ENCODE results near the gene DDX39A. TPM values are rescaled to one million over a fixed set of nuclear protein-coding genes. Genes with fewer than 3 reads are reported as not detected.
"Not testable (repeated sequence)": the region's sequence is repeated elsewhere in the genome, so short reads cannot be mapped to it uniquely, and the experiment has no call there.

The DDX39A gene
- total RNA-seq, 4 donors from 2014 or later = 66.4 to 286 (median 163) TPM

DNA sequence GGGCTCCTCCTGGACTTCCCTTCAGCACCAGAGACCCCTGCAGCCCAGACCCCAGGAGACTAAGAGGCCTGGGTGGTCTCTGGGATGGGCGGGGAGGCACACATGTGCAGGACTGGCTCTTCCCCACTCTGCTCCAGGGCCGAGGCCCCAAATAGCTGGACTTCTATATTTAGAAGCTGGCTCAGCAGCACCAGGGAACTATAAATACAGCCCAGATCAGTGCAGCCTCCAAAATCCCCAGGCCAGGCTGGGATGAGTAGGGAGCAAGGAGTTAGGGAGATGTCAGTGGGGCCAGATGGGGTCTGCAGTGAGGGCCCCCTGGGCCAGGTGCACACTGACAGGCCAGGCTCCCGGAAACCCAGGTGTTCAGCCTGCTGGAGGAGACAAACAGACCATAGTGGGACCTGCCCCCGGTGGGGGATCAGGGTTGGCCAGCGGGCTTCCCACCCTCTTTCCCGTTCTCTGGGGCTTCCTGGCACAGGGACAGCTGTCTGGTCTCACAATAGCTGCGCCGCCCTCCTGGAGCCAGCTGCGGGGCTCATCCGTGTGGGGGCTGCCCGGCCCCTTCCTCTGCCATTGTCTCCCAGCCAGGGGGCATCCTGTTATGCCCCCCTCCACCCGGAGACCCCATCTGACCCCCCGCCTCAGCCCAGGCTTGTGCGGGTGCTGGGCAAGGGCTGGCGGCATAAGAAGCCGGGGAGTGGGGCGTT lies 43.4 kb downstream of the DDX39A start:
- peaks cover 16 to 61% (median 35%) of the 10 kb centered on the region in 4 donors for H3K4me1 ChIP-seq
- no peaks in the 10 kb centered on the region for H3K27me3 ChIP-seq
- 60% methylated on average over 1 to 8 of the region's 17 CpGs for WGBS, 2 donors (ENCODE audit: low coverage in 1 of 2)
- H3K9me3 ChIP-seq = no peaks in the 10 kb centered on the region
- TF ChIP-seq POLR2A (IDR thresholded peaks at IDR 0.05) (no peak), EP300 (IDR thresholded peaks at IDR 0.05; ENCODE audit: low read depth) (no peak), POLR2AphosphoS5 (IDR thresholded peaks at IDR 0.05) (peak in 1 of 3 donors; percentile 33)
- TF ChIP-seq, protein P1, sequence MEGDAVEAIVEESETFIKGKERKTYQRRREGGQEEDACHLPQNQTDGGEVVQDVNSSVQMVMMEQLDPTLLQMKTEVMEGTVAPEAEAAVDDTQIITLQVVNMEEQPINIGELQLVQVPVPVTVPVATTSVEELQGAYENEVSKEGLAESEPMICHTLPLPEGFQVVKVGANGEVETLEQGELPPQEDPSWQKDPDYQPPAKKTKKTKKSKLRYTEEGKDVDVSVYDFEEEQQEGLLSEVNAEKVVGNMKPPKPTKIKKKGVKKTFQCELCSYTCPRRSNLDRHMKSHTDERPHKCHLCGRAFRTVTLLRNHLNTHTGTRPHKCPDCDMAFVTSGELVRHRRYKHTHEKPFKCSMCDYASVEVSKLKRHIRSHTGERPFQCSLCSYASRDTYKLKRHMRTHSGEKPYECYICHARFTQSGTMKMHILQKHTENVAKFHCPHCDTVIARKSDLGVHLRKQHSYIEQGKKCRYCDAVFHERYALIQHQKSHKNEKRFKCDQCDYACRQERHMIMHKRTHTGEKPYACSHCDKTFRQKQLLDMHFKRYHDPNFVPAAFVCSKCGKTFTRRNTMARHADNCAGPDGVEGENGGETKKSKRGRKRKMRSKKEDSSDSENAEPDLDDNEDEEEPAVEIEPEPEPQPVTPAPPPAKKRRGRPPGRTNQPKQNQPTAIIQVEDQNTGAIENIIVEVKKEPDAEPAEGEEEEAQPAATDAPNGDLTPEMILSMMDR (IDR thresholded peaks at IDR 0.05) = no peak
- no peak for DNase-seq
- in situ Hi-C loops (cut with MboI; ENCODE audit: low pct_ligation_motif_present in 1 of 4, low pct_unique_long_range_greater_than_20kb in 1 of 4, low sequenced_read_pairs in 3 of 4) = no loop called here
- no peak overlapping the region for H3K4me3 ChIP-seq
- H3K36me3 ChIP-seq = no peaks in the 10 kb centered on the region
- intact Hi-C loops (cut with DNase I; ENCODE audit: low total_unique reads) = no loop called here
- peak overlapping the region; percentile 79 to 87 (median 82) for H3K27ac ChIP-seq

DNA sequence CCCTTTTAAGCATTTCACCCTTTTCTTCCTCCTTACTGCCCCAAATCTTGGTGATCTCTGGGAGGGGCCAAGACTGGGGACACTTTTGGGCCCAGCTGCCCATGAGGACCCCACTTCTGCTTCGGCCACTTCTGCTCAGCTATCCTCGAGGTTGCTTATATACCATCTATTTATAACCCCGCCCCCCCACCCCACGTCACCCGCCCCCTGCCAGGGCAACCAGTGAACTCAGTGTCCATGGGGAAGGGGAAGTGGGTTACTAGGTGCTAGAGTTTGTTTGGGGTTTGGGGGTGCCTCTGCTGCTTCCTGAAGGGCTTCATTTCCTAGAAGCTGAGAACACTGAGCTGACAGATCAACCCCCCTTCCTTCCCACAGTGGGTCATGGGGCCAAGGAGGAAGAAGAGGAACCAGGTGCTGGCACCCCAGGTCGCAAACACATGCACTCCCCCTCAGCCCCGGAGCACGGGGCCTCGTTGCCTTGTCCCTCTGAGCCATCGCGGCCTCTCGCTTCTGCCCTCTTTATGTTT lies 44.0 kb downstream of the DDX39A start:
- intact Hi-C loops (cut with DNase I; ENCODE audit: low total_unique reads) = no loop called here
- Histone ChIP-seq H3K4me3 (no peak overlapping the region), H3K27ac (peak overlapping the region; percentile 79 to 87 (median 82)), H3K36me3 (no peaks in the 10 kb centered on the region), H3K4me1 (peaks cover 16 to 58% (median 29%) of the 10 kb centered on the region in 4 donors), H3K27me3 (no peaks in the 10 kb centered on the region), H3K9me3 (no peaks in the 10 kb centered on the region)
- peak; percentile 73 for DNase-seq
- WGBS, 2 donors (ENCODE audit: low coverage in 1 of 2) = 36% methylated on average over 12 of the region's 12 CpGs; no CpG with 5 or more reads in 1 of the 2 donors
- no peak for TF ChIP-seq POLR2AphosphoS5 (IDR thresholded peaks at IDR 0.05)
- TF ChIP-seq POLR2A (IDR thresholded peaks at IDR 0.05) = peak; percentile 42
- in situ Hi-C loops (cut with MboI; ENCODE audit: low pct_ligation_motif_present in 1 of 4, low pct_unique_long_range_greater_than_20kb in 1 of 4, low sequenced_read_pairs in 3 of 4) = no loop called here

DNA sequence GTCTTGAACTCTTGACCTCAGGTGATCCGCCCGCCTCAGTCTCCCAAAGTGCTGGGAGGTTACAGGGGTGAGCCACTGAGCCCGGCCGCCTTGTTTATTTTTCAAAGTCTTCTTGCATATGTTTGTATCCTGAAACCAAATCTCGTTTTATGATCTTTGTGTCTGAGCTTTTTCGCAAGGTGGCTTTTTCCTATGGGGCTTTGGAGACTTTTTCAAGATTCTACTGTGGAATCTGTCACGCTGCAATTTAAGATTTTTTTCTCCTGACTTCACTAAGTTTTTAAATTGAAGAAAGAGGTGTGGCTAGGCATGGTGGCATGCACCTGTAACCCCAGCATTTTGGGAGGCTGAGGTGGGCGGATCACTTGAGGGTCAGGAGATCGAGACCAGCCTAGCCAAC lies 44.8 kb downstream of the DDX39A start:
- in situ Hi-C loops (cut with MboI; ENCODE audit: low pct_ligation_motif_present in 1 of 4, low pct_unique_long_range_greater_than_20kb in 1 of 4, low sequenced_read_pairs in 3 of 4); intact Hi-C loops (cut with DNase I; ENCODE audit: low total_unique reads); H3K4me3 ChIP-seq; H3K9me3 ChIP-seq; H3K36me3 ChIP-seq; H3K27me3 ChIP-seq; DNase-seq: not testable (repeated sequence)
- peak overlapping the region; percentile 79 to 87 (median 82) for H3K27ac ChIP-seq
- WGBS, 2 donors (ENCODE audit: low coverage in 1 of 2) = 89 to 90% methylated on average over 7 to 9 of the region's 9 CpGs
- H3K4me1 ChIP-seq = peaks cover 16 to 58% (median 24%) of the 10 kb centered on the region in 4 donors

DNA sequence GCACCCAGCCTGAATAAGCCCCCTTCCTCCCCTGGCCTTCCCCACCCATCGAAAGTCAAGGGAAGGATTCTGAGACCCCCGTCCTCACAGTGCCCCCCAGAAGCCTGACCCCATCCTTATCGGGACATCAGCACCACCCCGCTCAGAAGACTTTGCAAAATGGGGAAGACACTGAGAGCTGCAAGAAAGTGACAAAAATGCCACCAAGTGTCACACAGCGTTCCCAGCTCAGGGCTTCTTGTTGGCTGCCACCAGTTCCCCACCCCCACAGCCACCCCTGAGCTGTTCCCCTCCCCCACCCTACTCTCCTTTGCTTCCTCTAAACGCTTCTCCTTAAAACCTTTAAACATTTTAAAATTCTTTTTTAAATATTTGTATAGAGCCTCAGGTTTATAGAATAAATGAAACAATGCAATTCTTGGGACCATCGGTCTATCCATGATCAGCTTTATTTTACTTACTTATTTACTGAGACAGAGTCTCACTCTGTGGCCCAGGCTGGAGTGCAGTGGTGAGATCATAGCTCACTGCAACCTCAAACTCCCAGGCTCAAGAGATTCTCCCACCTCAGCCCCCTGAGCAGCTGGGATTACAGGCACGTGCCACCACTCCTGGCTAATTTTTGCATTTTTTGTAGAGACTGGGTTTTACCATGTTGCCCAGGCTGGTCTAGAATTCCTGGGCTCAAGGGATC lies 46.6 kb downstream of the DDX39A start:
- H3K9me3 ChIP-seq; DNase-seq; H3K4me3 ChIP-seq; in situ Hi-C loops (cut with MboI; ENCODE audit: low pct_ligation_motif_present in 1 of 4, low pct_unique_long_range_greater_than_20kb in 1 of 4, low sequenced_read_pairs in 3 of 4); H3K27me3 ChIP-seq; H3K36me3 ChIP-seq; intact Hi-C loops (cut with DNase I; ENCODE audit: low total_unique reads): not testable (repeated sequence)
- peak overlapping the region in 1 of 4 donors; percentile 38 for H3K27ac ChIP-seq
- WGBS, 2 donors (ENCODE audit: low coverage in 1 of 2) = 61 to 73% methylated on average over 2 to 8 of the region's 8 CpGs
- H3K4me1 ChIP-seq = peaks cover 11 to 53% (median 14%) of the 10 kb centered on the region in 4 donors

DNA sequence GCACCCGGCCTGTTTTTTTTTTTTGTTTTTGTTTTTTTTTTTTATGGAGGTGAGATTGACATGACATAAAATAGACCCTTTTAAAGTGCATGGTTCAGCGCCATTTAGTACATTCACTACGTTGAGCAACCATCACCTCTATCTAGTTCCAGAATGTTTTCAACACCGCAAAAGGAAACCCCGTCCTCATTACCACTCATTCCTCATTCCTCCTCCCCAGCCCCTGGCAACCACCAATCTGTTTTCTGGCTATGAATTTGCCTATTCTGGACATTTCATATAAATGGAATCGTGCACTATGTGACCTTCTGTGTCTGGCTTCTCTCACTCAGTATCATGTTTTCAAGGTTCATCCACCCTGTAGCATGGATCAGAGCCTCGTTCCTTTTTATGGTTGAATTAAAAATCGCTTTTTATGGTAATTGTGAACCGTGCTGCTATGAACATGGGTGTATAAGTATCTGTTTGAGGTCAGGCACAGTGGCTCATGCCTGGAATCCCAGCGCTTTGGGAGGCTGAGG lies 47.8 kb downstream of the DDX39A start:
- intact Hi-C loops (cut with DNase I; ENCODE audit: low total_unique reads) = no loop called here
- DNase-seq = no peak
- no peaks in the 10 kb centered on the region for H3K36me3 ChIP-seq
- in situ Hi-C loops (cut with MboI; ENCODE audit: low pct_ligation_motif_present in 1 of 4, low pct_unique_long_range_greater_than_20kb in 1 of 4, low sequenced_read_pairs in 3 of 4) = no loop called here
- 76% methylated on average over 6 to 10 of the region's 10 CpGs for WGBS, 2 donors (ENCODE audit: low coverage in 1 of 2)
- H3K27ac ChIP-seq = peak overlapping the region; percentile 75 to 86 (median 78)
- H3K4me1 ChIP-seq = peaks cover 12 to 57% (median 17%) of the 10 kb centered on the region in 4 donors
- no peak overlapping the region for H3K4me3 ChIP-seq
- no peak for TF ChIP-seq POLR2A (IDR thresholded peaks at IDR 0.05)
- TF ChIP-seq, protein P1 (IDR thresholded peaks at IDR 0.05) = no peak
- no peak for TF ChIP-seq POLR2AphosphoS5 (IDR thresholded peaks at IDR 0.05)
- TF ChIP-seq EP300 (IDR thresholded peaks at IDR 0.05; ENCODE audit: low read depth) = no peak
- H3K9me3 ChIP-seq = no peaks in the 10 kb centered on the region
- no peaks in the 10 kb centered on the region for H3K27me3 ChIP-seq
